WTC11 (cell line): ENCODE results near the gene TINAG.

ENCODE experiments used
- ATF1 ChIP-seq: sonication (generic); formaldehyde crosslinking; IDR thresholded peaks from 2 replicates; pipeline ENCODE4 v1.8.1; 2023; ENCODE audit warnings: mild to moderate bottlenecking, moderate library complexity, missing genetic modification reagents
- EMX1 ChIP-seq: fragments of 250-450 bp; sonication (Bioruptor Pico); IDR thresholded peaks from 2 replicates; pipeline ENCODE4 v1.8.0; 2021; ENCODE audit warnings: mild to moderate bottlenecking
- ETV6 ChIP-seq: sonication (generic); formaldehyde crosslinking; IDR thresholded peaks from 2 replicates; pipeline ENCODE4 v1.8.1; 2022; ENCODE audit warnings: mild to moderate bottlenecking, missing genetic modification reagents
- FOXK1 ChIP-seq: sonication (generic); formaldehyde crosslinking; IDR thresholded peaks from 2 replicates; pipeline ENCODE4 v1.8.0; 2022; ENCODE audit warnings: mild to moderate bottlenecking, moderate library complexity, missing genetic modification reagents
- NFYB ChIP-seq: sonication (generic); formaldehyde crosslinking; conservative IDR thresholded peaks from 2 replicates; pipeline ENCODE4 v1.8.0; 2022; ENCODE audit warnings: low read depth, missing genetic modification reagents
- NR3C1 ChIP-seq: sonication (generic); formaldehyde crosslinking; conservative IDR thresholded peaks from 2 replicates; pipeline ENCODE4 v1.8.1; 2023; ENCODE audit warnings: low read depth, mild to moderate bottlenecking, missing genetic modification reagents
- TF ChIP-seq, protein P1 (sequence below): fragments of 200-600 bp; IDR thresholded peaks from 2 replicates; pipeline ENCODE4 v1.8.0; 2022; ENCODE audit warnings: antibody characterized with exemption
- TF ChIP-seq, protein P2 (sequence below): sonication (generic); formaldehyde crosslinking; IDR thresholded peaks from 2 replicates; pipeline ENCODE4 v1.8.0; 2022; ENCODE audit warnings: mild to moderate bottlenecking, missing genetic modification reagents
- TF ChIP-seq, protein P3 (sequence below): fragments of 250-450 bp; sonication (Bioruptor Pico); IDR thresholded peaks from 2 replicates; pipeline ENCODE4 v1.9.0; 2021; ENCODE audit warnings: mild to moderate bottlenecking
- TF ChIP-seq, protein P4 (sequence below): sonication (generic); formaldehyde crosslinking; IDR thresholded peaks from 2 replicates; pipeline ENCODE4 v1.8.1; 2023; ENCODE audit warnings: mild to moderate bottlenecking, missing genetic modification reagents, moderate library complexity

- TF ChIP-seq, protein P1, sequence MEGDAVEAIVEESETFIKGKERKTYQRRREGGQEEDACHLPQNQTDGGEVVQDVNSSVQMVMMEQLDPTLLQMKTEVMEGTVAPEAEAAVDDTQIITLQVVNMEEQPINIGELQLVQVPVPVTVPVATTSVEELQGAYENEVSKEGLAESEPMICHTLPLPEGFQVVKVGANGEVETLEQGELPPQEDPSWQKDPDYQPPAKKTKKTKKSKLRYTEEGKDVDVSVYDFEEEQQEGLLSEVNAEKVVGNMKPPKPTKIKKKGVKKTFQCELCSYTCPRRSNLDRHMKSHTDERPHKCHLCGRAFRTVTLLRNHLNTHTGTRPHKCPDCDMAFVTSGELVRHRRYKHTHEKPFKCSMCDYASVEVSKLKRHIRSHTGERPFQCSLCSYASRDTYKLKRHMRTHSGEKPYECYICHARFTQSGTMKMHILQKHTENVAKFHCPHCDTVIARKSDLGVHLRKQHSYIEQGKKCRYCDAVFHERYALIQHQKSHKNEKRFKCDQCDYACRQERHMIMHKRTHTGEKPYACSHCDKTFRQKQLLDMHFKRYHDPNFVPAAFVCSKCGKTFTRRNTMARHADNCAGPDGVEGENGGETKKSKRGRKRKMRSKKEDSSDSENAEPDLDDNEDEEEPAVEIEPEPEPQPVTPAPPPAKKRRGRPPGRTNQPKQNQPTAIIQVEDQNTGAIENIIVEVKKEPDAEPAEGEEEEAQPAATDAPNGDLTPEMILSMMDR = no peak
- TF ChIP-seq NFYB (no peak), EMX1 (CRISPR knock-in tag) (no peak), FOXK1 (CRISPR knock-in tag) (no peak), ETV6 (CRISPR knock-in tag) (no peak), NR3C1 (CRISPR knock-in tag) (no peak), ATF1 (CRISPR knock-in tag) (no peak)
- TF ChIP-seq, protein P2, sequence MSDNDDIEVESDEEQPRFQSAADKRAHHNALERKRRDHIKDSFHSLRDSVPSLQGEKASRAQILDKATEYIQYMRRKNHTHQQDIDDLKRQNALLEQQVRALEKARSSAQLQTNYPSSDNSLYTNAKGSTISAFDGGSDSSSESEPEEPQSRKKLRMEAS (CRISPR knock-in tag) = no peak
- TF ChIP-seq, protein P3, sequence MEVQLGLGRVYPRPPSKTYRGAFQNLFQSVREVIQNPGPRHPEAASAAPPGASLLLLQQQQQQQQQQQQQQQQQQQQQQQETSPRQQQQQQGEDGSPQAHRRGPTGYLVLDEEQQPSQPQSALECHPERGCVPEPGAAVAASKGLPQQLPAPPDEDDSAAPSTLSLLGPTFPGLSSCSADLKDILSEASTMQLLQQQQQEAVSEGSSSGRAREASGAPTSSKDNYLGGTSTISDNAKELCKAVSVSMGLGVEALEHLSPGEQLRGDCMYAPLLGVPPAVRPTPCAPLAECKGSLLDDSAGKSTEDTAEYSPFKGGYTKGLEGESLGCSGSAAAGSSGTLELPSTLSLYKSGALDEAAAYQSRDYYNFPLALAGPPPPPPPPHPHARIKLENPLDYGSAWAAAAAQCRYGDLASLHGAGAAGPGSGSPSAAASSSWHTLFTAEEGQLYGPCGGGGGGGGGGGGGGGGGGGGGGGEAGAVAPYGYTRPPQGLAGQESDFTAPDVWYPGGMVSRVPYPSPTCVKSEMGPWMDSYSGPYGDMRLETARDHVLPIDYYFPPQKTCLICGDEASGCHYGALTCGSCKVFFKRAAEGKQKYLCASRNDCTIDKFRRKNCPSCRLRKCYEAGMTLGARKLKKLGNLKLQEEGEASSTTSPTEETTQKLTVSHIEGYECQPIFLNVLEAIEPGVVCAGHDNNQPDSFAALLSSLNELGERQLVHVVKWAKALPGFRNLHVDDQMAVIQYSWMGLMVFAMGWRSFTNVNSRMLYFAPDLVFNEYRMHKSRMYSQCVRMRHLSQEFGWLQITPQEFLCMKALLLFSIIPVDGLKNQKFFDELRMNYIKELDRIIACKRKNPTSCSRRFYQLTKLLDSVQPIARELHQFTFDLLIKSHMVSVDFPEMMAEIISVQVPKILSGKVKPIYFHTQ (CRISPR knock-in tag) = no peak
- TF ChIP-seq, protein P4, sequence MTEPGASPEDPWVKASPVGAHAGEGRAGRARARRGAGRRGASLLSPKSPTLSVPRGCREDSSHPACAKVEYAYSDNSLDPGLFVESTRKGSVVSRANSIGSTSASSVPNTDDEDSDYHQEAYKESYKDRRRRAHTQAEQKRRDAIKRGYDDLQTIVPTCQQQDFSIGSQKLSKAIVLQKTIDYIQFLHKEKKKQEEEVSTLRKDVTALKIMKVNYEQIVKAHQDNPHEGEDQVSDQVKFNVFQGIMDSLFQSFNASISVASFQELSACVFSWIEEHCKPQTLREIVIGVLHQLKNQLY (CRISPR knock-in tag) = no peak
Measured at GRCh38 chr6:54274383-54274782, 33.9 kb upstream of the TINAG start.
